Activated CD8-positive, alpha-beta memory T cell treated with anti-CD3 and anti-CD28 coated beads for 24 hours (primary cell): Measurements from ENCODE around the gene TBX1.

Experiments
- DNase-seq: peaks from one replicate; pipeline ENCODE4 v3.0.0-alpha.2; 2020

Gene TBX1

GRCh38 chr22:19738664-19739447 is 21.7 kb upstream of the TBX1 start:
- DNase-seq, result no peak

GRCh38 chr22:19739448-19739895 is 21.1 kb upstream of the TBX1 start:
- no peak for DNase-seq

GRCh38 chr22:19739911-19740449 is 20.6 kb upstream of the TBX1 start:
- DNase-seq, result no peak

- DNase-seq, result no peak
Observed at GRCh38 chr22:19740586-19740985, 20.0 kb upstream of the TBX1 start.

- DNase-seq, result no peak
Observed at GRCh38 chr22:19741053-19741452, 19.5 kb upstream of the TBX1 start.

GRCh38 chr22:19742160-19743066 is 18.2 kb upstream of the TBX1 start:
- no peak for DNase-seq

- no peak for DNase-seq
Observed at GRCh38 chr22:19743081-19743480, 17.5 kb upstream of the TBX1 start.

GRCh38 chr22:19743651-19744050 is 16.9 kb upstream of the TBX1 start:
- no peak for DNase-seq

- no peak for DNase-seq
Observed at GRCh38 chr22:19744350-19745006, 16.1 kb upstream of the TBX1 start.

GRCh38 chr22:19745155-19746101 is 15.2 kb upstream of the TBX1 start:
- DNase-seq, result no peak

GRCh38 chr22:19746726-19747125 is 13.9 kb upstream of the TBX1 start:
- no peak for DNase-seq

GRCh38 chr22:19747551-19747950 is 13.0 kb upstream of the TBX1 start:
- no peak for DNase-seq

GRCh38 chr22:19748139-19748538 is 12.4 kb upstream of the TBX1 start:
- DNase-seq, result no peak

GRCh38 chr22:19748991-19749664 is 11.4 kb upstream of the TBX1 start:
- DNase-seq, result no peak

GRCh38 chr22:19749876-19750275 is 10.7 kb upstream of the TBX1 start:
- DNase-seq, result no peak

GRCh38 chr22:19750507-19751490 is 9.8 kb upstream of the TBX1 start:
- DNase-seq, result no peak

- no peak for DNase-seq
Observed at GRCh38 chr22:19751497-19752245, 8.9 kb upstream of the TBX1 start.

GRCh38 chr22:19753090-19753842 is 7.3 kb upstream of the TBX1 start:
- DNase-seq, result no peak
